HepG2 (cell line): Measurements from ENCODE around the gene SYS1. TPM values are rescaled to one million over a fixed set of nuclear protein-coding genes. Genes with fewer than 3 reads are reported as not detected.

Source experiments
- ATAC-seq: fragments of 200-7000 bp; cut with Tn5 transposase; 3 replicates; pipeline ENCODE4 v1.9.1; 2020; ENCODE audit warnings: mild to moderate bottlenecking, moderate library complexity
- BruUV-seq: library from RNA; stranded (reverse); fragments of 400-500 nt; replicated peaks from 2 replicates; lab custom pipeline; 2021; lab: Mats Ljungman, UMichigan
- CTCF ChIA-PET: fragments of 300-600 bp; formaldehyde crosslinking; extraction: SDS; loops from one replicate; lab custom pipeline; 2021; ENCODE audit warnings: low total read pairs, inconsistent platforms, low intra/inter-chr PET ratio; lab: Yijun Ruan, JAX
- POLR2A ChIA-PET: fragments of 350-600 bp; sonication (Branson Sonifier 250); formaldehyde crosslinking; loops from one replicate; lab custom pipeline; 2020; ENCODE audit warnings: antibody characterized with exemption, inconsistent platforms; lab: Yijun Ruan, JAX
- DNase-seq: peaks from one replicate; pipeline ENCODE4 v3.0.0-alpha.2; 2015; ENCODE audit warnings: low spot score
- FAIRE-seq: peaks from 3 replicates; lab custom pipeline; 2011; peaks lifted over from hg19 to GRCh38; lab: Jason Lieb, UNC
- H2AFZ ChIP-seq: one replicate; pipeline ENCODE4 v1.6.1; 2011; ENCODE audit warnings: low read length, inconsistent platforms
- H3K27ac ChIP-seq: fragments of 300-600 bp; 3 replicates; pipeline ENCODE4 v1.8.0; 2011; ENCODE audit warnings: mixed run types, mild to moderate bottlenecking, mixed read lengths, low read length, inconsistent platforms; ENCODE audit not compliant: insufficient read depth; ENCODE audit errors: extremely low read length
- H3K27me3 ChIP-seq, 2 experiments: fragments of 200-600 bp in 1 of 2; 2 replicates in 1 of 2; 3 replicates in 1 of 2; pipeline versions ENCODE4 v1.6.0 to v1.8.0; 2011; ENCODE audit warnings: low read length in 2 of 2, mild to moderate bottlenecking in 2 of 2, moderate library complexity in 2 of 2, inconsistent platforms in 1 of 2; ENCODE audit not compliant: insufficient read depth in 2 of 2, control insufficient read depth in 1 of 2
- H3K36me3 ChIP-seq, 2 experiments: fragments of 200-600 bp in 1 of 2; replicated peaks in 1 of 2; 2 replicates in 1 of 2; 3 replicates in 1 of 2; pipeline versions ENCODE4 v1.5.1 to v1.8.0; 2011; ENCODE audit warnings: low read length in 2 of 2, inconsistent platforms in 1 of 2; ENCODE audit not compliant: insufficient read depth in 2 of 2, control insufficient read depth in 1 of 2
- H3K4me1 ChIP-seq: 2 replicates; pipeline ENCODE4 v1.5.1; 2012; ENCODE audit warnings: low read length, inconsistent platforms; ENCODE audit not compliant: insufficient read depth
- H3K4me2 ChIP-seq: 2 replicates; pipeline ENCODE4 v1.6.0; 2011; ENCODE audit warnings: low read depth, low read length, inconsistent platforms
- H3K4me3 ChIP-seq, 3 experiments: fragments of 200-600 bp in 1 of 3; sonication (generic), shearing (Covaris generic) in 1 of 3; replicated peaks in 1 of 3; 2 replicates each; pipeline ENCODE4 v1.5.1; 2011 to 2016; ENCODE audit warnings: low read length in 3 of 3, inconsistent platforms in 2 of 3, low read depth in 2 of 3, mild to moderate bottlenecking in 2 of 3, control low read depth in 1 of 3, mixed read lengths in 1 of 3; ENCODE audit not compliant: insufficient read depth in 1 of 3
- H3K79me2 ChIP-seq: one replicate; pipeline ENCODE4 v1.6.1; 2011; ENCODE audit warnings: low read length, inconsistent platforms; ENCODE audit not compliant: insufficient read depth
- H3K9ac ChIP-seq: 2 replicates; pipeline ENCODE4 v1.6.0; 2011; ENCODE audit warnings: mild to moderate bottlenecking, low read depth, low read length, inconsistent platforms; ENCODE audit not compliant: insufficient read depth
- H3K9me3 ChIP-seq: 2 replicates; pipeline ENCODE4 v1.5.1; 2012; ENCODE audit warnings: mild to moderate bottlenecking, low read length
- H4K20me1 ChIP-seq: 2 replicates; pipeline ENCODE4 v1.6.0; 2011; ENCODE audit warnings: inconsistent platforms, mild to moderate bottlenecking, low read length, moderate library complexity; ENCODE audit not compliant: insufficient read depth
- AGO2 ChIP-seq: fragments of 200-400 bp; formaldehyde crosslinking; optimal IDR thresholded peaks from 2 replicates; pipeline ENCODE3; 2017; ENCODE audit warnings: mild to moderate bottlenecking, low read depth, low read length, moderate library complexity
- DMAP1 ChIP-seq: IDR thresholded peaks from 2 replicates; pipeline ENCODE4 v1.6.1; 2016
- EED ChIP-seq: sonication (generic); formaldehyde crosslinking; IDR thresholded peaks from 2 replicates; pipeline ENCODE4 v1.5.0; 2020; ENCODE audit warnings: mild to moderate bottlenecking, missing genetic modification reagents
- ZHX2 ChIP-seq, 2 experiments: sonication (generic) in 1 of 2; formaldehyde crosslinking in 1 of 2; IDR thresholded peaks; 2 replicates each; pipeline versions ENCODE4 v1.6.1 to v1.9.0; 2014 to 2022; ENCODE audit warnings: antibody characterized with exemption in 1 of 2, borderline replicate concordance in 1 of 2, inconsistent platforms in 1 of 2, low read depth in 1 of 2, missing genetic modification reagents in 1 of 2
- ZNF30 ChIP-seq: sonication (generic); formaldehyde crosslinking; IDR thresholded peaks from 2 replicates; pipeline ENCODE4 v1.5.0; 2020; ENCODE audit warnings: mild to moderate bottlenecking, missing genetic modification reagents
- WGBS: methylation state at CpG from one replicate; pipeline ENCODE4 v1.1.6; 2017; ENCODE audit warnings: low lambda C conversion rate; 5-methylcytosine and 5-hydroxymethylcytosine counted together
- in situ Hi-C: cut with HindIII; loops from 2 replicates; pipeline ENCODE4 v1.10.0; 2017; ENCODE audit warnings: low pct_unique_long_range_greater_than_20kb; ENCODE audit not compliant: extremely low pct_ligation_motif_present
- intact Hi-C: fragments of 100-400 bp; cut with micrococcal nuclease; formaldehyde crosslinking; loops from one replicate; pipeline ENCODE4 v1.10.0; 2022; ENCODE audit not compliant: unreplicated experiment
- polyA plus RNA-seq, 8 experiments: library from polyadenylated mRNA; depleted of rRNA in 3 of 8; stranded (reverse) in 7 of 8; unstranded in 1 of 8; fragments of >200 nt; fragmentation: Illumina TruSeq in 4 of 8; extraction: Trizol in 4 of 8; gene quantifications; 2 replicates each; pipeline versions ENCODE4 v1.2.1 to v1.2.3, GENCODE V29; 2011 to 2016; ENCODE audit warnings: low read depth in 4 of 8, missing spikeins in 1 of 8, mixed read lengths in 1 of 8; ENCODE audit not compliant: insufficient read depth in 1 of 8
- total RNA-seq, 5 experiments: library from RNA; depleted of rRNA; stranded (reverse); fragments of >200 nt; fragmentation: Illumina TruSeq; extraction: Trizol; gene quantifications; 2 replicates each; pipeline ENCODE4 v1.2.3, GENCODE V29; 2016; ENCODE audit warnings: low read depth in 1 of 5
- TF ChIP-seq, protein P1 (sequence below): sonication (generic); formaldehyde crosslinking; IDR thresholded peaks from 2 replicates; pipeline ENCODE4 v1.4.0; 2020; ENCODE audit warnings: missing genetic modification reagents

SYS1 gene
- total and polyA plus RNA-seq, 2 of the 13 experiments (the other 11 are each of a cell fraction or from before 2014, with no cell fraction given), result 38.3 to 65.6 TPM

GRCh38 chr20:45372241-45372640 lies 9.3 kb downstream of the SYS1 start:
- ATAC-seq, result no peak
- in situ Hi-C loops, result loop anchor here (5.0 kb wide), 1 partner anchor 65 kb away; no protein-coding TSS in a partner anchor
- ChIA-PET CTCF (no interaction called here), POLR2A (interaction anchor here (1.7 to 29.5 kb wide), 4 partner anchors 9 to 44 kb away, joined by 7 to 1422 read pairs (median 32); partner anchors contain the start of genes PIGT, SDC4 and SYS1)
- H3K4me2 ChIP-seq, result no peak overlapping the region
- no peaks in the 10 kb centered on the region for H4K20me1 ChIP-seq
- intact Hi-C loops, result no loop called here
- H2AFZ ChIP-seq, result no peak overlapping the region
- BruUV-seq, result no TSS peak
- FAIRE-seq, result no peak
- H3K4me3 ChIP-seq, result no peak overlapping the region
- H3K4me1 ChIP-seq, result peaks cover 19% of the 10 kb centered on the region
- peak; percentile 29 for TF ChIP-seq AGO2
- no peak for TF ChIP-seq EED (CRISPR knock-in tag)
- H3K36me3 ChIP-seq, result peaks cover 10 to 13% of the 10 kb centered on the region in 2 experiments
- H3K27ac ChIP-seq, result no peak overlapping the region
- no peak overlapping the region for H3K9ac ChIP-seq
- no peaks in the 10 kb centered on the region for H3K79me2 ChIP-seq
- no peak for DNase-seq
- H3K9me3 ChIP-seq, result no peaks in the 10 kb centered on the region
- H3K27me3 ChIP-seq, result no peaks in the 10 kb centered on the region
- WGBS, result 89% methylated on average over 10 of the region's 10 CpGs

DNA sequence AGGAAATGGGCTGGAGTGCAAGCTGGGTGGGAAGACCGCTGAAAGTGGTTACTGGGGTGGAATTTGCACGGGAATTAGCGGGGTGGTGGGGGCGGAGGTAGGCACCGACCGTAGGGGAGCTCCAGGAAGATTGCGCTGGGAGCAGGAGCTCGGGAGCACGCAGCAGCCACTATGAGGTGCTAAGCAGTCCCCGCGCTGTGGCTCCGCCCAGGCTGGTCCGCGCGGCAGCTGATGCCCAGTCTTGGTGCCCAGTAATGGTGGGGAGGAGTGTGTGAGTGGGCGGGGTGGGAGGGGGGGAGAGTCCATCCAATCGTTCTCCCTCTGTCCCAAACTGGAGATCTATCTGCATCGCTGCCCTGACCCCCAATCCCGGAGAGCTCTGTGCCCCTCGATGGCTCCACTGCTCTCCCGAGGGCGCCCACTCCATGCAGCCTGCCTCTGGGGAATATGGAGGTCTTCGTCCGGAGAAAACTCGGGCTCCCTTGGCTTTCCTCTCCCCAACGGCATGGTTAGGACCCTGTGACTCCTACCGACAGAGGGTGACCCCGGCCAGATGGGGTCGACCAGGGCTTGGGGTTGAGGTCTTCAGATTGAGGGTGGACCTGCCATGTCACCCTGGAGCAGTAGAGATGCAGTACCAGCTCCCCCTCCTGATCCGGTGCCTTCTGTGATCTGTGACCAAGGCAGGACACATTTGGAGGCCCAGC lies 9.8 kb downstream of the SYS1 start:
- no peak for DNase-seq
- H4K20me1 ChIP-seq, result no peaks in the 10 kb centered on the region
- no peak for ATAC-seq
- no peaks in the 10 kb centered on the region for H3K27me3 ChIP-seq
- no peak overlapping the region for H3K27ac ChIP-seq
- FAIRE-seq, result no peak
- H3K4me3 ChIP-seq, result no peak overlapping the region
- peaks cover 5 to 8% of the 10 kb centered on the region in 2 experiments for H3K36me3 ChIP-seq
- intact Hi-C loops, result no loop called here
- POLR2A ChIA-PET, result interaction anchor here (1.1 to 29.5 kb wide), 9 partner anchors 9 to 398 kb away, joined by 3 to 1422 read pairs (median 10); partner anchors contain the start of genes PIGT, SDC4 and SYS1
- no peaks in the 10 kb centered on the region for H3K79me2 ChIP-seq
- 94% methylated on average over 29 of the region's 30 CpGs for WGBS
- no TSS peak for BruUV-seq
- no peak overlapping the region for H2AFZ ChIP-seq
- TF ChIP-seq ZHX2 (IDR thresholded peaks at IDR 0.05; ENCODE audit: low read depth) (no peak), ZHX2 (CRISPR knock-in tag; IDR thresholded peaks at IDR 0.05; ENCODE audit: borderline replicate concordance) (no peak), DMAP1 (0 out of 2 replicates have a peak, but pooled peaks have one; percentile 1), ZNF30 (0 out of 2 replicates have a peak, but pooled peaks have one; percentile 50)
- TF ChIP-seq, protein P1, sequence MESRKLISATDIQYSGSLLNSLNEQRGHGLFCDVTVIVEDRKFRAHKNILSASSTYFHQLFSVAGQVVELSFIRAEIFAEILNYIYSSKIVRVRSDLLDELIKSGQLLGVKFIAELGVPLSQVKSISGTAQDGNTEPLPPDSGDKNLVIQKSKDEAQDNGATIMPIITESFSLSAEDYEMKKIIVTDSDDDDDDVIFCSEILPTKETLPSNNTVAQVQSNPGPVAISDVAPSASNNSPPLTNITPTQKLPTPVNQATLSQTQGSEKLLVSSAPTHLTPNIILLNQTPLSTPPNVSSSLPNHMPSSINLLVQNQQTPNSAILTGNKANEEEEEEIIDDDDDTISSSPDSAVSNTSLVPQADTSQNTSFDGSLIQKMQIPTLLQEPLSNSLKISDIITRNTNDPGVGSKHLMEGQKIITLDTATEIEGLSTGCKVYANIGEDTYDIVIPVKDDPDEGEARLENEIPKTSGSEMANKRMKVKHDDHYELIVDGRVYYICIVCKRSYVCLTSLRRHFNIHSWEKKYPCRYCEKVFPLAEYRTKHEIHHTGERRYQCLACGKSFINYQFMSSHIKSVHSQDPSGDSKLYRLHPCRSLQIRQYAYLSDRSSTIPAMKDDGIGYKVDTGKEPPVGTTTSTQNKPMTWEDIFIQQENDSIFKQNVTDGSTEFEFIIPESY (CRISPR knock-in tag), result peak; percentile 46; the same call in 1 of the 2 replicates
- TF ChIP-seq, all 625 proteins: peak for 3
- no peaks in the 10 kb centered on the region for H3K9me3 ChIP-seq
- no peak overlapping the region for H3K9ac ChIP-seq
- no peak overlapping the region for H3K4me2 ChIP-seq
- H3K4me1 ChIP-seq, result peaks cover 19% of the 10 kb centered on the region
- CTCF ChIA-PET, result interaction anchor here (1.2 to 1.9 kb wide), 2 partner anchors 53 to 64 kb away, joined by 6 to 32 read pairs; no protein-coding TSS in a partner anchor
- in situ Hi-C loops, result loop anchor here (5.0 kb wide), 1 partner anchor 65 kb away; no protein-coding TSS in a partner anchor
